ENCODE results near the gene SMG6. TPM values are rescaled to one million over a fixed set of nuclear protein-coding genes. Genes with fewer than 3 reads are reported as not detected.

Gene SMG6
- total and polyA plus RNA-seq, 2 of the 13 experiments (the other 11 are each of a cell fraction or from before 2014, with no cell fraction given) = 4.6 to 14.6 TPM

GRCh38 chr17:2049333-2050299, 254.0 kb downstream of the SMG6 start (continued):
- TF ChIP-seq ATF2 (CRISPR knock-in tag; IDR thresholded peaks at IDR 0.05) = no peak
- TF ChIP-seq TCF12 (IDR thresholded peaks at IDR 0.05) = no peak
- TF ChIP-seq TCF12 (CRISPR knock-in tag; IDR thresholded peaks at IDR 0.05) = no peak
- no peak for TF ChIP-seq KLF11 (CRISPR knock-in tag; IDR thresholded peaks at IDR 0.05)
- no peak for TF ChIP-seq ZMYM2 (CRISPR knock-in tag; IDR thresholded peaks at IDR 0.05)
- TF ChIP-seq ZNF12 (CRISPR knock-in tag; IDR thresholded peaks at IDR 0.05) = no peak
- TF ChIP-seq CSRNP1 (CRISPR knock-in tag; IDR thresholded peaks at IDR 0.05) = no peak
- peak; percentile 84; the same call in 2 of the 3 replicates for TF ChIP-seq MXI1 (IDR thresholded peaks at IDR 0.05; ENCODE audit: borderline replicate concordance, low read depth, low read length)
- TF ChIP-seq NBN (conservative IDR thresholded peaks at IDR 0.05) = no peak
- TF ChIP-seq ZNF773 (CRISPR knock-in tag; IDR thresholded peaks at IDR 0.05; ENCODE audit: borderline replicate concordance) = no peak
- TF ChIP-seq TGIF2 (CRISPR knock-in tag; IDR thresholded peaks at IDR 0.05) = no peak
- TF ChIP-seq MXD4 (CRISPR knock-in tag; IDR thresholded peaks at IDR 0.05) = no peak
- no peak for TF ChIP-seq ZNF10 (CRISPR knock-in tag; IDR thresholded peaks at IDR 0.05; ENCODE audit: borderline replicate concordance, low read depth)
- no peak for TF ChIP-seq CC2D1A (CRISPR knock-in tag; IDR thresholded peaks at IDR 0.05)
- no peak for TF ChIP-seq ZNF281 (CRISPR knock-in tag; IDR thresholded peaks at IDR 0.05; ENCODE audit: borderline replicate concordance)
- no peak for TF ChIP-seq MAFK (conservative IDR thresholded peaks at IDR 0.05 in 1 of 2, IDR thresholded peaks at IDR 0.05 in 1 of 2; ENCODE audit: low read length in 2 of 2)
- TF ChIP-seq ZNF275 (CRISPR knock-in tag; IDR thresholded peaks at IDR 0.05; ENCODE audit: borderline replicate concordance) = no peak
- peak; percentile 72 to 92 for TF ChIP-seq REST (IDR thresholded peaks at IDR 0.05; ENCODE audit: borderline replicate concordance in 1 of 2, low read depth in 1 of 2, low read length in 2 of 2)

Measured in HepG2 (cell line).